COLO829 (cell line): ENCODE data around the gene SCNN1G.
"Not testable (repeated sequence)": the region's sequence is repeated elsewhere in the genome, so short reads cannot be mapped to it uniquely, and the experiment has no call there.

ENCODE experiments used
- DNase-seq: peaks from one replicate; pipeline ENCODE4 v3.0.0; 2012; ENCODE audit warnings: low spot score

SCNN1G gene

DNA sequence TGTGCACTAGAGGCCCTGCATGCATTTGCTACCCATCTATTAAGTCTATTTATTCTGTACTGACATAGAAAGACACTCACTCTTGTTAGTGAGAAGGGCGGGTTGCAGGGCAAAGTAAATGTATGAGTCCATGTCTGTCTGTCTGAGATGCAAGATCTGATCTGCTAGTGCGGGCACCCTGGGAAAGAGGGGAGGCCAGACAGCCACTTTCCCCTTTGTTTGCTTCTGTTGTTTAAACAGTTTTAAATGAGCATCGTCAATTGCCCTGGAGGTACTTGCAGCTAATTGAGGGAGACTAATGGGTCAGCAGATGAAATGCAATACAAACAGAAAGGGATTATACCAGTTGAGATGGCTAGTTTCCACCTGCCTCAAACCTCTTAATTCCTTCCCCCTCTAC lies 24.9 kb downstream of the SCNN1G start:
- DNase-seq = no peak

DNA sequence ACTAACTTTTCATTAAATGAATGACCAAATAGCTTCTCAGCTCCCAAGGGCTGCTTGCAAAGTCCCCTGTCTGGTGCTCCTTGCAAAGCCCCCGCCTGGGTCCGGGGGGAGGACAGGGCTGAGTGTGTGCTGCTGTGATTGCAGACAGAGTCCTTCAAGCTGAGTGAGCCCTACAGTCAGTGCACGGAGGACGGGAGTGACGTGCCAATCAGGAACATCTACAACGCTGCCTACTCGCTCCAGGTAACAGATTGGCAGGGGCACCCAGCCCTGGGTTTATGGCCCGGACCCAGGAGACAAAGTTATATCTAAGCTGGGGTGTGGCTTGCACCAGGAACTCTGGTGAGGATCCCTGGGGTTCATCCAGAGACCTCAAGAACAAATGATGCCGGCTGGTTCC lies 27.1 kb downstream of the SCNN1G start:
- no peak for DNase-seq

- DNase-seq = no peak
Measured at GRCh38 chr16:23213831-23214230, 31.3 kb downstream of the SCNN1G start.

DNA sequence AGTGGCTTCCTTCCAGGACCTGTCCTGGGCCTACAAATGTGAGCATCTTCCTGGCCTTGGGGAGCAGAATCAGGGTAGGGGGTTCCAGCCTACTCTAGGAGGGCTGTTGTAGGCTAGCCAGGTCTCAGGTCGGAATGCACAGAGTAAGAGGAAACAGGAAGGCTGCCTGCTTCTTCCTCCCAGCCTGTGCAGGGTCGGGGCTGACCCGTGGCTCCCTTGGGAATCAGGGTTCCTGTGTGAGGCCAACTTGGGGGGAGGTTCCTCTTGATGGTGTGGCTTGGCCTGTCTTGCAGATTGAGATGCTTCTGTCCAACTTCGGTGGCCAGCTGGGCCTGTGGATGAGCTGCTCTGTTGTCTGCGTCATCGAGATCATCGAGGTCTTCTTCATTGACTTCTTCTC lies 32.3 kb downstream of the SCNN1G start:
- DNase-seq = no peak

- DNase-seq = no peak
Measured at GRCh38 chr16:23215435-23215834, 32.9 kb downstream of the SCNN1G start.

DNA sequence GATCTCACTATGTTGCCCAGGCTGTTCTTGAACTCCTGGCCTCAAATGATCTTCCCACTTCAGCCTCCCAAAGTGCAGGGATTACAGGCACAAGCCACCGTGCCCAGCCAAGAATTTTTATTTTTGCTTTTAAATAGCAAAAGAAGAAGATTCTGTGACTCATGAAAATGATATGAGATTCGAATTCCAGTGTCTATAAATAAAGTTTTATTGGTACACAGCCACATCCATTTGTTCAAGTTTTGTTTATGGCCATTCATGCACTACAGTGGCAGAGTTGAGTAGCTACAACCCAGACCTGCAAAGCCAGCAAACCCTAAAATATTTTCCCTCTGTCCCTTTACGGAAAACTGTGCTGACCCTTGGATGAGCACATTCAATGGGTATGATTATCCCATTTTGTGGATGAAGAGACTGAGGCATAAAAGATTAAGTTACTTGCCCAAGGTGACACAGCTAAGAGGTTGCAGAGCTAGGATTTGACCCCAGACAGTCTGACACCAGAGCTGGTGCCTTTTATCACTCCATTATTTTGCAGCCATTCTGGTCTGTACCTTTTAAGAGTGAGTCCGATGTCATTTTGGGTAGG lies 34.2 kb downstream of the SCNN1G start:
- no peak for DNase-seq

- no peak for DNase-seq
Measured at GRCh38 chr16:23217646-23218045, 35.1 kb downstream of the SCNN1G start.

- DNase-seq = no peak
Measured at GRCh38 chr16:23222929-23223328, 40.4 kb downstream of the SCNN1G start.

DNA sequence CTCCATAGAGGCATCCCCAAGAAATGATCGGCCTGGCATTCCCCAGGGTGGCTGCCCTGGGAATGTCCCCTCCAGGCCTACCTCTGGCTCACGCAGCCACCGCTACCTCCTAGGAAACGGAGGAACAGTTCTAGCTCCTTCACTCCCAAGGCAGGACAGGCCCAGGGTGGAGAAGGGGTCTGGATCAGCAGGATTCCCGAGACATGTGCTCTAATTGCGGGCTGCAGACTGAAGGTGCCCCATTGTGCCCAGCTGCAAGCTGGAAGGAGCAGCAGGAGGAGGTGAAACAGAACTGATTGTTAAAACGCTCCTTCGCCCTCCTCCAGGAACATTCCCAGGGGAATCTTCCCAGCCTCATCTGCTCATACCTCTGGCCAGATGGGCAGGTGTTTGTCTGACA lies 40.8 kb downstream of the SCNN1G start:
- DNase-seq = no peak

DNA sequence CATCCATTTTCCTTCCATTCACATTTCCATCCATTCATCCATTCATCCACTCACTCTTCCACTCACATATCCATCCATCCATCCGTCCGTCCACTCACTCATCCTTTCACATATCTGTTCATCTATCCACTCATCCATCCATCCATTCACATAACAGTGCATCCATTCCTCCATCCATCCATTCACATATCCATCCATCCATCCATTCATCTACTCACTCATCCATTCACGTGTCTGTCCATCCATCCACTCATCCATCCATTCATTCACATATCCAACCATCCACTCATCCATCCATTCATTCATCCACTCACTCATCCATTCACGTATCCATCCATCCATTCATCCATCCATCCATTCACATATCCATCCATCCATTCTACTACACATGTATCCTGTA lies 42.6 kb downstream of the SCNN1G start:
- no peak for DNase-seq

GRCh38 chr16:23225634-23226033 lies 43.1 kb downstream of the SCNN1G start:
- no peak for DNase-seq

GRCh38 chr16:23227529-23227928 lies 45.0 kb downstream of the SCNN1G start:
- DNase-seq = peak; percentile 13

GRCh38 chr16:23229714-23230113 lies 47.2 kb downstream of the SCNN1G start:
- DNase-seq = no peak

- no peak for DNase-seq
Measured at GRCh38 chr16:23232806-23233205, 50.3 kb downstream of the SCNN1G start.

DNA sequence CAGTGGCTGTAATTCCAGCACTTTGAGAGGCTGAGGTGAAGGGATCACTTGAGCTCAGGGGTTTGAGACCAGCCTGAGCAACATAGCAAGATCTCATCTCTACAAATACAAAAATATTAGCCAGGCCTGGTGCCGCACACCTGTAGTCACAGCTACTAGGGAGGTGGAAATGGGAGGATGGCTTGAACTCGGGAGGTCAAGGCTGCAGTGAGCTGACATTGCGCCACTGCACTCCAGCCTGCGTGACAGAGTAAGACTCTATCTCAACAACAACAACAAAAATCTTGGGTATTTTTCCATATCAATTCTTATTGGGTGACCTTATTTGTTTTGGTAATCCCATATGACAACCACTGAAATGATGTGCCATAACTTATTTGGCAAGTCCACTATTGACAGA lies 52.6 kb downstream of the SCNN1G start:
- DNase-seq = no peak

- DNase-seq = no peak
Measured at GRCh38 chr16:23236983-23237382, 54.4 kb downstream of the SCNN1G start.

- DNase-seq = no peak
Measured at GRCh38 chr16:23240994-23241393, 58.4 kb downstream of the SCNN1G start.

DNA sequence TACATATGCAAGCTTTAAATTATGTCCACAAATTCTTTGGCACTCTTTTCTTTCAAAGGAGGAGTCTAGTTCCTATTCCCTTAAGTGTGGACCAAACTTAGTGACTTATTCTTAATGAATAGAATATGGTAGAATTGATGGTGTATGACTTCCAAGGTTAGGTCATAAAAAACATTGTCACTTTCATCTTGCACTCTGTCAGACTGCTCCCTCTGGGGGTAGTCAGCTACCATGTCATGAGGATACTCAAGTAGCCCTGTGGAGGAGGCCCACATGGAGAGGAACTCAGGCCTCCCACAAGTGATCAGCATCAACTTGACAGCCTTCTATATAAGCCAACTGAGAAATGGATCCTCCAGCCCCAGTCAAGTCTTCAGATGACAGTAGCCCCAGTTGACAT lies 61.6 kb downstream of the SCNN1G start:
- DNase-seq = no peak

GRCh38 chr16:23245268-23245667 lies 62.7 kb downstream of the SCNN1G start:
- DNase-seq = no peak

- peak; percentile 63 for DNase-seq
Measured at GRCh38 chr16:23248261-23249194, 66.0 kb downstream of the SCNN1G start.

DNA sequence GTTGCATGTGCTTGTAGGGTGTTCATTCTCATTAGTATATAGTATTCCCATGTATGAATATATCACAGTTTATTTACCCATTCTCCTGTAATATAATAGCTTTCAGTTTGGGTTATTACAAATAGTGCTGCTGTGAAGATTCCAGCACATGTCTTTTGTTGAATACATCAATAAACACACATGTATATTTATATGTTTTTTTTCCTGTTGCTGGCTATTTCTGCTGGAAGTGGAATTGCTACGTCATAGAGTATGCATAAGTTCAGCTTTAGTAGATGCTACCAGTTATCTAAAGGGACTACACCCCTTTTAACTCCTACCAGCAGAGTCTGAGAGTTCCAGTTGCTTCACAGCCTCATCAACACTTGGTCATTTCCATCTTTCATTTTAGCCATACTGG lies 67.3 kb downstream of the SCNN1G start:
- no peak for DNase-seq

GRCh38 chr16:23252310-23252709 lies 69.8 kb downstream of the SCNN1G start:
- DNase-seq = no peak

DNA sequence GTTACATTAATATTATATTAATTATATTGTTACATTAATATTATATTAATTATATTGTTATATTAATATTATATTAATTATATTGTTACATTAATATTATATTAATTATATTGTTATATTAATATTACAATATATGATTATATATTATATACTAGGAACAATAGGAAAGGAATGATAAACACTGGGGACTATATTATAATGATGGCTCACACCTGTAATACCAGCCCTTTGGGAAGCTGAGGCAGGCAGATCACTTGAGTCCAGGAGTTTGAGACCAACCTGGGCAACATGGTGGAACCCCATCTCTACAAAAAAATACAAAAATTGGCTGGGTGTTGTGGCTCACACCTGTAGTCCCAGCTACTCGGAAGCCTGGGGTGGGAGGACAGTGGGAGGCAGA lies 71.1 kb downstream of the SCNN1G start:
- not testable (repeated sequence) for DNase-seq

DNA sequence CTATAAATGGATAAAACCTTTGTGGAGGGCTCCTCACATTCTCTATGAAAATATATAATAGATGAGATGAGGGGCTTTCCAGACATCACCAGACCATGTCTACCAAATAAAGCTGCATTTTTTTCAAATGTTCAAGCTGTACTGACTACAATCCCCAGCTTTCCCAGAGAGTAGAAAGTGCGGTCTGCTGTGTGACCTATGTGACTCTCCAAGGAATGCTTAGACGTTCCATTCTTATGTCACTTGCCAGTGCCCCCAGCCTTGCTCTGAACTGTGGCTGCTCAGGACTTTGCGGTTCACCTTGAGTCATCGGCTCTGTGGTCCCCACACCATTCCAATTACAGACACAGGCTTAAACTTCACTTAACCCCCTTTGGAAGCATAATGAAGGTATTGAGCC lies 71.8 kb downstream of the SCNN1G start:
- no peak for DNase-seq
